Measurements from ENCODE around the gene ADGRL1.
"Not testable (repeated sequence)": the region's sequence is repeated elsewhere in the genome, so short reads cannot be mapped to it uniquely, and the experiment has no call there.

ADGRL1 gene

GRCh38 chr19:14237014-14237941, 31.3 kb upstream of the ADGRL1 start:
- no peak overlapping the region for H3K4me3 ChIP-seq (ENCODE audit: low read length)

DNA sequence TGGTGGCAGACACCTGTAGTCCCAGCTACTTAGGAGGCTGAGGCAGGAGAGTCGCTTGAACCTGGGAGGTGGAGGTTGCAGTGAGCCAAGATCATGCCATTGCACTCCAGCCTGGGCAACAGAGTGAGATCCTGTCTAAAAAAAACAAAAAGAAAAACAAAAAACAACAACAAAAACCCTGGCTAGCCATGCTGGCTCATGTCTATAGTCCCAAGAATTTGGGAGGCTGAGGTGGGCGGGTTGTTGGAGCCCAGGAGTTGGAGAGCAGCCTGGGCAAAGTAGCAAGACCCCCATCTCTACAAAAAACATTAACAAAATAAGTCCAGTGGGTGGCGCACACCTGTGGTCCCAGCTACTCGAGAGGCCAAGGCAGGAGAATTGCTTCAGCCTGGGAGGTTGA, 27.0 kb upstream of the ADGRL1 start:
- H3K4me3 ChIP-seq (ENCODE audit: low read length); DNase-seq (ENCODE audit: low read depth): not testable (repeated sequence)

More at GRCh38 chr19:14237014-14237941, 31.3 kb upstream of the ADGRL1 start:
- DNase-seq (ENCODE audit: low read depth) = no peak
- TF ChIP-seq, protein P1, sequence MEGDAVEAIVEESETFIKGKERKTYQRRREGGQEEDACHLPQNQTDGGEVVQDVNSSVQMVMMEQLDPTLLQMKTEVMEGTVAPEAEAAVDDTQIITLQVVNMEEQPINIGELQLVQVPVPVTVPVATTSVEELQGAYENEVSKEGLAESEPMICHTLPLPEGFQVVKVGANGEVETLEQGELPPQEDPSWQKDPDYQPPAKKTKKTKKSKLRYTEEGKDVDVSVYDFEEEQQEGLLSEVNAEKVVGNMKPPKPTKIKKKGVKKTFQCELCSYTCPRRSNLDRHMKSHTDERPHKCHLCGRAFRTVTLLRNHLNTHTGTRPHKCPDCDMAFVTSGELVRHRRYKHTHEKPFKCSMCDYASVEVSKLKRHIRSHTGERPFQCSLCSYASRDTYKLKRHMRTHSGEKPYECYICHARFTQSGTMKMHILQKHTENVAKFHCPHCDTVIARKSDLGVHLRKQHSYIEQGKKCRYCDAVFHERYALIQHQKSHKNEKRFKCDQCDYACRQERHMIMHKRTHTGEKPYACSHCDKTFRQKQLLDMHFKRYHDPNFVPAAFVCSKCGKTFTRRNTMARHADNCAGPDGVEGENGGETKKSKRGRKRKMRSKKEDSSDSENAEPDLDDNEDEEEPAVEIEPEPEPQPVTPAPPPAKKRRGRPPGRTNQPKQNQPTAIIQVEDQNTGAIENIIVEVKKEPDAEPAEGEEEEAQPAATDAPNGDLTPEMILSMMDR (conservative IDR thresholded peaks at IDR 0.05; ENCODE audit: low read depth, low read length) = no peak

- not testable (repeated sequence) for H3K4me3 ChIP-seq (ENCODE audit: low read length); DNase-seq (ENCODE audit: low read depth)
These were observed 22.6 kb upstream of the ADGRL1 start for GRCh38 chr19:14228446-14229071.

GRCh38 chr19:14226498-14226897, 20.5 kb upstream of the ADGRL1 start:
- H3K4me3 ChIP-seq (ENCODE audit: low read length); DNase-seq (ENCODE audit: low read depth): not testable (repeated sequence)

- TF ChIP-seq, protein P1 (conservative IDR thresholded peaks at IDR 0.05; ENCODE audit: low read depth, low read length) = no peak
- no peak for DNase-seq (ENCODE audit: low read depth)
- no peak overlapping the region for H3K4me3 ChIP-seq (ENCODE audit: low read length)
These were observed 16.9 kb upstream of the ADGRL1 start for GRCh38 chr19:14222886-14223285.

DNA sequence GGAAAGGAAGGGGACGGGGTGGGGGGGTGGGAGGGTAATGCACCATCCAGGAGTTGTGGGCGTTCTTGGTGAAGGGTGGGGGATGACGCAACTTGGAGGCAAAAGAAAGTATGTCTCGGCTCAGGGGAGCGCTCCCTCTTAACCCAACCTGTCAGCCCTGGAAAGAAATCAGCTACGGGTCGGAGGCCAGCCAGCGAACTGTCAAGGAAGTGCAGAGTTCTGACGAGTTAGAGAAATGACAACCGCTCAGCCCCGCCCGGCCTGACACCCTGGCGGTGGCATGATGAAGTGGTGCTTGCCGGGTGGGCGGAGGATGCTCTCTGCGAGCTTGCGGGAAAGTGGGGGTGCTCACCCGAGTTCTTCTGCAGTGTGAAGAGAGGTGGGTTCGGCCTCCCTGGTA, 15.4 kb upstream of the ADGRL1 start:
- TF ChIP-seq, protein P1 (conservative IDR thresholded peaks at IDR 0.05; ENCODE audit: low read depth, low read length) = peak; percentile 49
- DNase-seq (ENCODE audit: low read depth); H3K4me3 ChIP-seq (ENCODE audit: low read length): not testable (repeated sequence)

GRCh38 chr19:14218620-14219330, 12.8 kb upstream of the ADGRL1 start:
- DNase-seq (ENCODE audit: low read depth) = no peak
- TF ChIP-seq, protein P1 (conservative IDR thresholded peaks at IDR 0.05; ENCODE audit: low read depth, low read length) = no peak
- H3K4me3 ChIP-seq (ENCODE audit: low read length) = no peak overlapping the region

DNA sequence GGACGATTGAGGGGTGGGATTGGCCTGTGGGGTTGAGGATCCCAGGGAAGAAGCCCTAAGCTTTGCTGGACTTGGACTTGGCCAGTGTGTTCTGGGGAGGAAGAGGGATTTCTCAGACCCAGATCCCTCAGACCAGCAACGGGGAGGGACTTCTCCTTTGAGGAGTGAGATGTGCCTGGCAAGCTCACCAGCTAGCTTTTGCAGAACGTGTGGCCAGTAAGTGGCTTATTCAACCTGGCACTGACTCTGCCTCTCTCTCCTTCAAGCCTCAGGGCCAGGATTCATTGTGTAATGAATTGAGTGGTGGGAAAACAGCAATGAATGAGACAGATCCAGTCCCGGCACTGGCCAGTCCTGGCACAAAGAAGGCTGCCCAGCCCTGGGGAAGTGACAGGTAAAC, 11.9 kb upstream of the ADGRL1 start:
- not testable (repeated sequence) for H3K4me3 ChIP-seq (ENCODE audit: low read length); DNase-seq (ENCODE audit: low read depth)

GRCh38 chr19:14214580-14214979, 8.6 kb upstream of the ADGRL1 start:
- no peak overlapping the region for H3K4me3 ChIP-seq (ENCODE audit: low read length)
- TF ChIP-seq, protein P1 (conservative IDR thresholded peaks at IDR 0.05; ENCODE audit: low read depth, low read length) = no peak
- DNase-seq (ENCODE audit: low read depth) = no peak

DNA sequence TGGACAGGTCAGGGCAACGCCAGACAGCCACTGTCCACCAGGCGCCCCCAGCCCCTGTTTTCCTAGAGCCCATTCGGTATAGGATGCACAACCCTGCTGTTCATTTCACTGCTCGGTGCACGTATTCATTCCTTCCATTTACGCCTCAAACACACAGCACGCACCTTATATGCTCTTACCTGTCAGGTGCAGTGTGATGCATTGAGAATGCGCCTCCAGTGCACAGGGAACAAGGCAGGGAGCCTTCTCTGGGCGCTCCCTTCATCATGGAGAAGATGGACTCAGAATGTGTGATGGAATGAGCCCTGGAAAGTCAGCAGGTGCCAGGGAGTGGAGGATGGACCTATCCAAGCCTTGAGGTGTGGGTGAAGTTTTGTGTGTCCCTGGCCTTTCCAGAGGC, 4.2 kb upstream of the ADGRL1 start:
- DNase-seq (ENCODE audit: low read depth); H3K4me3 ChIP-seq (ENCODE audit: low read length): not testable (repeated sequence)

GRCh38 chr19:14209401-14209800, 3.4 kb upstream of the ADGRL1 start:
- not testable (repeated sequence) for H3K4me3 ChIP-seq (ENCODE audit: low read length); DNase-seq (ENCODE audit: low read depth)

DNA sequence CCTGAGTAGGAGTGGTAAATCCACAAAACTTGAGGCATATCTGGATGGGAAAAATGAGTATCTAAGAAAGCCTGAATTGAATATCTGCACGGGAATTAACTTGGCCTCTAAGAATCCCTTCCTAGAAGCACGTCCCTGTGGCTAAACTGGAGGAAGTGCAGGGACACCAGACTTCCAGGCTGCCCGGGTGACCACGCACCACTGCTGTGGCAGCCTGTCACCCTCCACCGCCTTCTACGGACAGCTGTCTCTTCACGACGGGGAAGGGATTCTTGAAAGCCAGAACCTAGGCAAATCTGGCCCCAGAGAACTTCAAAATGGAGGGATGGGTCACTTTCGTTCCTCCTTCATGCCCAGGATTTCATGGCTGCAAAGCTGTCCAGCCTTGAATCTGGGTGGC, 2.5 kb upstream of the ADGRL1 start:
- DNase-seq (ENCODE audit: low read depth); H3K4me3 ChIP-seq (ENCODE audit: low read length): not testable (repeated sequence)
